Endothelial cell of umbilical vein (primary cell): Measurements from ENCODE around the gene KRTAP4-8. TPM values are rescaled to one million over a fixed set of nuclear protein-coding genes. Genes with fewer than 3 reads are reported as not detected.

Source experiments
- BruUV-seq: library from RNA; stranded (reverse); fragments of 400-500 nt; replicated peaks from 2 replicates; lab custom pipeline; 2021; lab: Mats Ljungman, UMichigan
- CTCF ChIA-PET: fragments of 300-600, 350-600 bp; sonication (Branson Sonifier 250); formaldehyde crosslinking; loops from one replicate; lab custom pipeline; 2021; ENCODE audit warnings: antibody characterized with exemption, inconsistent platforms; lab: Charles Lee
- POLR2A ChIA-PET: fragments of 300-600, 350-600 bp; sonication (Branson Sonifier 250); formaldehyde crosslinking; loops from one replicate; lab custom pipeline; 2021; ENCODE audit warnings: antibody characterized with exemption, inconsistent platforms; lab: Charles Lee
- DNase-seq: peaks from one replicate; pipeline ENCODE4 v3.0.0-alpha.2; 2011; ENCODE audit warnings: low read depth, low spot score
- FAIRE-seq: peaks from 2 replicates; lab custom pipeline; 2011; peaks lifted over from hg19 to GRCh38; lab: Jason Lieb, UNC
- H2AFZ ChIP-seq: 2 replicates; pipeline ENCODE4 v1.6.0; 2012; ENCODE audit warnings: low read depth, low read length, control low read depth, inconsistent platforms
- H3K27ac ChIP-seq: 2 replicates; pipeline ENCODE4 v1.5.1; 2011; ENCODE audit warnings: low read depth, mild to moderate bottlenecking, control low read depth, low read length, moderate library complexity; ENCODE audit not compliant: insufficient read depth
- H3K27me3 ChIP-seq, 2 experiments: 2 replicates each; pipeline versions ENCODE4 v1.6.0 to v1.6.1; 2011; ENCODE audit warnings: low read length in 2 of 2, mixed read lengths in 1 of 2; ENCODE audit not compliant: control insufficient read depth in 2 of 2, insufficient read depth in 2 of 2
- H3K36me3 ChIP-seq, 2 experiments: 2 replicates in 1 of 2; 3 replicates in 1 of 2; pipeline ENCODE4 v1.5.1; 2011; ENCODE audit warnings: low read length in 2 of 2, mild to moderate bottlenecking in 1 of 2, moderate library complexity in 1 of 2; ENCODE audit not compliant: control insufficient read depth in 2 of 2, insufficient read depth in 2 of 2; ENCODE audit errors: extremely low read depth in 1 of 2
- H3K4me1 ChIP-seq: 3 replicates; pipeline ENCODE4 v1.5.1; 2011; ENCODE audit warnings: mild to moderate bottlenecking, low read length; ENCODE audit not compliant: control insufficient read depth, insufficient read depth; ENCODE audit errors: extremely low read depth
- H3K4me2 ChIP-seq: 2 replicates; pipeline ENCODE4 v1.6.1; 2011; ENCODE audit warnings: low read length, control low read depth, mixed read lengths; ENCODE audit not compliant: insufficient read depth
- H3K4me3 ChIP-seq, 3 experiments: fragments of 200-600 bp in 1 of 3; sonication (generic), shearing (Covaris generic) in 1 of 3; replicated peaks in 1 of 3; 2 replicates each; pipeline ENCODE4 v1.5.1; 2011 to 2016; ENCODE audit warnings: control low read depth in 3 of 3, low read length in 3 of 3, mild to moderate bottlenecking in 2 of 3, inconsistent platforms in 1 of 3, low read depth in 1 of 3, moderate library complexity in 1 of 3; ENCODE audit not compliant: insufficient read depth in 1 of 3
- H3K79me2 ChIP-seq: 2 replicates; pipeline ENCODE4 v1.6.0; 2012; ENCODE audit warnings: low read length, inconsistent platforms; ENCODE audit not compliant: control insufficient read depth, insufficient read depth
- H3K9ac ChIP-seq: replicated peaks from 2 replicates; pipeline ENCODE3; 2011; ENCODE audit warnings: low read length, control low read depth; ENCODE audit not compliant: insufficient read depth; ENCODE audit errors: extremely low read depth
- H3K9me1 ChIP-seq: replicated peaks from 3 replicates; pipeline ENCODE4 v1.6.0; 2011; ENCODE audit warnings: mild to moderate bottlenecking, low read length; ENCODE audit not compliant: control insufficient read depth, insufficient read depth; ENCODE audit errors: extremely low read depth
- H3K9me3 ChIP-seq: replicated peaks from 2 replicates; pipeline ENCODE4 v1.5.1; 2012; ENCODE audit warnings: low read length, inconsistent platforms; ENCODE audit not compliant: control insufficient read depth, insufficient read depth
- H4K20me1 ChIP-seq: replicated peaks from 2 replicates; pipeline ENCODE3; 2011; ENCODE audit warnings: mild to moderate bottlenecking, low read length; ENCODE audit not compliant: control insufficient read depth, insufficient read depth; ENCODE audit errors: extremely low read depth
- CTCF ChIP-seq, 2 donors: IDR thresholded peaks; 1 replicate in 1 of 2; 2 replicates in 1 of 2; pipeline ENCODE4 v1.5.1; 2011; ENCODE audit warnings: low read length in 2 of 2, mild to moderate bottlenecking in 2 of 2, moderate library complexity in 2 of 2, control low read depth in 1 of 2, inconsistent platforms in 1 of 2, low read depth in 1 of 2; ENCODE audit not compliant: insufficient read depth in 1 of 2; ENCODE audit errors: extremely low read depth in 1 of 2
- EZH2 ChIP-seq: IDR thresholded peaks from 2 replicates; pipeline ENCODE4 v1.6.1; 2012; ENCODE audit warnings: borderline replicate concordance, low read depth, mild to moderate bottlenecking, moderate library complexity, low read length, inconsistent platforms; ENCODE audit not compliant: severe bottlenecking
- FOS ChIP-seq: IDR thresholded peaks from 2 replicates; pipeline ENCODE4 v1.6.1; 2011; ENCODE audit warnings: mild to moderate bottlenecking, low read length, moderate library complexity, borderline replicate concordance; ENCODE audit not compliant: insufficient read depth
- GATA2 ChIP-seq: IDR thresholded peaks from 2 replicates; pipeline ENCODE4 v1.7.0; 2011; ENCODE audit warnings: low read depth, mild to moderate bottlenecking, moderate library complexity, mixed read lengths, low read length; ENCODE audit not compliant: insufficient read length, insufficient read depth
- JUN ChIP-seq: IDR thresholded peaks from 2 replicates; pipeline ENCODE4 v1.6.1; 2011; ENCODE audit warnings: borderline replicate concordance, low read depth; ENCODE audit not compliant: insufficient read length, insufficient read depth
- MAX ChIP-seq: IDR thresholded peaks from 2 replicates; pipeline ENCODE4 v1.6.1; 2011; ENCODE audit not compliant: insufficient read depth, insufficient read length
- MYC ChIP-seq: IDR thresholded peaks from one replicate; pipeline ENCODE4 v1.6.1; 2011; ENCODE audit warnings: mild to moderate bottlenecking, low read depth, low read length
- POLR2A ChIP-seq: IDR thresholded peaks from 2 replicates; pipeline ENCODE4 v1.6.1; 2012; ENCODE audit warnings: low read depth, mild to moderate bottlenecking, control low read depth, low read length
- POLR2AphosphoS5 ChIP-seq: IDR thresholded peaks from 2 replicates; pipeline ENCODE4 v1.6.1; 2012; ENCODE audit warnings: low read depth, mild to moderate bottlenecking, control low read depth, low read length, moderate library complexity; ENCODE audit not compliant: insufficient read depth
- dilution Hi-C: fragments of 300-500 bp; cut with MboI; formaldehyde crosslinking; loops from one replicate; pipeline ENCODE4 v1.15.0; 2019; ENCODE audit warnings: low sequenced_read_pairs; ENCODE audit not compliant: extremely low pct_ligation_motif_present
- intact Hi-C: fragments of 100-400 bp; cut with micrococcal nuclease; formaldehyde crosslinking; loops from one replicate; pipeline ENCODE4 v1.10.0; 2022
- polyA plus RNA-seq, 4 experiments: library from polyadenylated mRNA; depleted of rRNA in 3 of 4; stranded (reverse) in 3 of 4; unstranded in 1 of 4; fragments of >200 nt; gene quantifications; 2 replicates each; pipeline versions ENCODE4 v1.2.1 to v1.2.3, GENCODE V29; 2011 to 2012; ENCODE audit warnings: missing spikeins in 1 of 4
- total RNA-seq: library from RNA; stranded (reverse); gene quantifications from 2 replicates; pipeline ENCODE4 v1.2.3, GENCODE V29; 2021

The KRTAP4-8 gene
- total and polyA plus RNA-seq, 2 donors (not counting 3 experiments of a cell fraction or from before 2014, with no cell fraction given), result not detected

GRCh38 chr17:41076788-41077187 lies 21.2 kb downstream of the KRTAP4-8 start:
- intact Hi-C loops, result no loop called here

More at GRCh38 chr17:41076788-41077187, 21.2 kb downstream of the KRTAP4-8 start:
- H3K36me3 ChIP-seq, result no peaks in the 10 kb centered on the region
- H3K9ac ChIP-seq, result no peak overlapping the region
- H2AFZ ChIP-seq, result no peak overlapping the region
- dilution Hi-C loops, result no loop called here
- no peaks in the 10 kb centered on the region for H3K4me1 ChIP-seq
- TF ChIP-seq MYC (no peak), EZH2 (no peak), POLR2AphosphoS5 (no peak), GATA2 (no peak), MAX (no peak), POLR2A (no peak), CTCF (IDR thresholded peaks at IDR 0.05; ENCODE audit: extremely low read depth in 1 of 2, insufficient read depth in 1 of 2, low read depth in 1 of 2, low read length in 2 of 2) (no peak), FOS (no peak), JUN (no peak)
- BruUV-seq, result no TSS peak
- H3K27ac ChIP-seq, result no peak overlapping the region
- H3K79me2 ChIP-seq, result no peaks in the 10 kb centered on the region
- no peaks in the 10 kb centered on the region for H4K20me1 ChIP-seq
- H3K9me1 ChIP-seq, result no peaks in the 10 kb centered on the region
- ChIA-PET POLR2A (no interaction called here), CTCF (interaction anchor here (1.0 kb wide), 1 partner anchor 29 kb away, joined by 4 read pairs; the partner anchor contains the start of gene KRTAP2-1)
- no peak overlapping the region for H3K4me2 ChIP-seq
- DNase-seq (no peak), FAIRE-seq (no peak)
- no peaks in the 10 kb centered on the region for H3K9me3 ChIP-seq
- no peak overlapping the region for H3K4me3 ChIP-seq
- H3K27me3 ChIP-seq, result no peaks in the 10 kb centered on the region
